A549 treated with dexamethasone at 1 μM for 4 hours (cell line): ENCODE measurements around the gene BSPRY. TPM values are rescaled to one million over a fixed set of nuclear protein-coding genes. Genes with fewer than 3 reads are reported as not detected.

Source experiments
- total RNA-seq: library from RNA; stranded (reverse); fragments of 200-300 nt; extraction: Qiagen RNA extraction; gene quantifications from 5 replicates; pipeline ENCODE4 v1.2.3, GENCODE V29; 2022

BSPRY gene
- total RNA-seq: 0.05 to 0.11 TPM (median 0.08 TPM) in 4 of 5 replicates, not detected in the other

GRCh38 chr9:113349445-113350094 is at the start of gene BSPRY:
Gene BSPRY, plus strand, starts transcription at chr9:113349541. Its CDS starts 39 bp downstream, at chr9:113349580.

DNA sequence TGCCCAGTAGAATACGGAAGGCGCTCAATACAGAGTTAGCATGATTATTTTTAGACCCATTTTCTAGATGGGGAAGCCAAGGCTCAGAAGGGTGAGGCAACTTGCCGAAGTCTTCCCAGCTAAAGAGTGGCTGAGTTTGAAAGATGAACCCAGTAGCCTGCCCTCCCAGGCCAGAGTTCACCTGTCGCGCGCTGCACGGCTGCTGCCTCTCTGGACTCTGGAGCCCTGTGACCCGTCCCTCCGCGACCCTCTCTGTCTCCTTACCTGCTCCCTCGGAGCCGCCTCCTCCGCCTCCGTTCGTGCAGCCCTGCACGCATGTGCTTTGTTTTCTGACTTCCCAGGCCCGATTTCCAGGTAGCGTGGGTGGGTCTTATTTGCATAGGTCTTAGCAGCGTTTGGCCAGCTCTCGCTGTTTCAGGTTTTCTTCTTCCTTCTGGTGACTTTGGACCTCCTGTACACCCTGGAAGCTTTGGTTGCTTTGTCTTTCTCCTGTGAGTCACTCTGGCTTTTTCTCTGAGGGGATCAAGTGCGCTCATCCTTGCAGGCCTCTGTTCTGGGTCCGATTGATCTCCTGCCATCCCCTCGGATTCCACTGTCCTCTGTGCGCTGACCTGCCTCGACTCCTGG is 46.4 kb upstream of the BSPRY start, which contains the start of gene RNF183:
Gene RNF183, minus strand, starts transcription at position 585 of the 627 bp plus-strand sequence. CDS start 5,192 bp downstream, outside the sequence.

GRCh38 chr9:113340011-113340699 is 9.2 kb upstream of the BSPRY start, which contains the start of gene WDR31:
Gene WDR31, minus strand, starts transcription at chr9:113340275. Its CDS starts 8,253 bp downstream, at chr9:113332022.

DNA sequence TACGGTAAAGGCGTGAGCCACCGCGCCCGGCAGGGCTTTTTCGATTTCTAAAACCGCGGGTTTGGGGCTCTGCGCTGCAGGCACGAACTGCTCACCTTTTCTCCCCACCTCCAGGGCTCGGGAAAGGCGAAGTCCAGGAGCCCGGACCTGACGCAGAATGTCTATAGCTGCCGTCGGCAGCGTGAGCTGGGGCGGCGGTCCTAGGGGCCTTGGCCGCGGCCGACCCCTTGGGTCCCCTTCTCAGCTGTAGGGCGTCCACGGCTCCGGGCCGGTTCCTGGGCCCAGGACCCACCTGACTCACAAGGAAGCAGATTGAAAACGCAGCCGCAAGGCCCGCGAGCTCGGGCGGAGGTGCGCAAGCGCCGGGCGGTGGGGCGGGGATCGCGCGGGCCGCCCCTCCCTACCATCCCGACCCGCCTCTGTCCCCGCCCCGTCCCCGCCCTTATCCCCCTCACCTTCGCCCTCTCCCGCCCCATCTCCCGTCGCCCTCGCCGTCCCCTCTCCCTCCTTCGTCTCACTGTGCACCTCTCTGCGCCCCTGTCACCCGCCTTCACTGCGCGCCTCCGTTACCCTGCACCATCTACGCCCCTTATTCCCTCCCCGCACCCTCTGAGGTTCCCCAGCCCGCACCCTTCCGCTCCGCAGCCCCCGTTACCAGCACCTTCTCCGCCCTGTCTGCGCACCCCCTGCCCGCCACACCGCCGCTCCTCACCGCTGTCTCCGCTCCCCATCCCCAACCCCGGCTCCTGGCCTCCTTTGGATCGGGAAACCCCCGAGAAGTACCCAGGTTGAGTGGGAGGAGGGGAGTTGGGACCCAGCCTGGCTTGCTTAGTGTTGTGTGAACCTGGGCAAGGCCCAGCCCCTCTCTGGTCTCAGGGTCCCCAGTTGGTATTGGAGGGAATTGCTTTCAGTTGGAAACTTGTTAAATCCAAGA is 27.6 kb downstream of the BSPRY start, which contains the start of gene HDHD3:
Gene HDHD3, minus strand, starts transcription at position 353 of the 934 bp plus-strand sequence. CDS start 2,632 bp downstream, outside the sequence.

GRCh38 chr9:113401027-113401792 is 51.9 kb downstream of the BSPRY start, which contains the start of gene ALAD:
Gene ALAD, minus strand, starts transcription at chr9:113401284. Its CDS starts 7,725 bp downstream, at chr9:113393559.

GRCh38 chr9:113410207-113410864 is 61.0 kb downstream of the BSPRY start, which contains the start of the genes C9orf43 and POLE3:
Gene C9orf43, plus strand, starts transcription at chr9:113410747. Its CDS starts 2,747 bp downstream, at chr9:113413494.
Gene POLE3, minus strand, starts transcription at chr9:113410675. Its CDS starts 382 bp downstream, at chr9:113410293.

Other genes starting within 250 kb of the BSPRY start
- gene SLC31A2, start 198.5 kb upstream of the BSPRY start, total RNA-seq: 6.6 to 8.0 TPM (median 7.1 TPM) in 5 replicates
- 15.5 to 18.5 TPM (median 18.0 TPM) in 5 replicates for gene FKBP15, start 128.3 kb upstream of the BSPRY start, total RNA-seq
- 18.9 to 21.7 TPM (median 20.3 TPM) in 5 replicates for gene SLC31A1, start 128.0 kb upstream of the BSPRY start, total RNA-seq
- gene CDC26, start 74.0 kb upstream of the BSPRY start, total RNA-seq: 41.7 to 63.9 TPM (median 48.5 TPM) in 5 replicates
- 55.9 to 60.3 TPM (median 57.5 TPM) in 5 replicates for gene PRPF4, start 73.9 kb upstream of the BSPRY start, total RNA-seq
- gene RNF183, start 46.2 kb upstream of the BSPRY start, total RNA-seq: 0.07 to 0.17 TPM (median 0.11 TPM) in 3 of 5 replicates, not detected in the others
- gene WDR31, start 9.3 kb upstream of the BSPRY start, total RNA-seq: 0.85 to 1.6 TPM (median 1.2 TPM) in 5 replicates
- gene HDHD3, start 27.4 kb downstream of the BSPRY start, total RNA-seq: 18.3 to 20.5 TPM (median 19.1 TPM) in 5 replicates
- 13.1 to 16.0 TPM (median 14.5 TPM) in 5 replicates for gene ALAD, start 51.7 kb downstream of the BSPRY start, total RNA-seq
- 89.2 to 114 TPM (median 107 TPM) in 5 replicates for gene POLE3, start 61.1 kb downstream of the BSPRY start, total RNA-seq
- gene C9orf43, start 61.2 kb downstream of the BSPRY start, total RNA-seq: 0.45 to 0.63 TPM (median 0.60 TPM) in 5 replicates
- 14.3 to 17.0 TPM (median 14.7 TPM) in 5 replicates for gene RGS3, start 114.2 kb downstream of the BSPRY start, total RNA-seq